CD14-positive monocyte (primary cell): ENCODE results near the gene CCDC9B. TPM values are rescaled to one million over a fixed set of nuclear protein-coding genes. Genes with fewer than 3 reads are reported as not detected.

Experiments used
- DNase-seq, 3 donors: peaks; one replicate each; pipeline ENCODE4 v3.0.0-alpha.2; 2011 to 2022
- H2AFZ ChIP-seq: 2 replicates; pipeline ENCODE4 v1.6.0; 2012; ENCODE audit warnings: mild to moderate bottlenecking, low read depth, low read length, inconsistent platforms; ENCODE audit not compliant: insufficient read depth, poor library complexity, severe bottlenecking
- H3K27ac ChIP-seq, 2 donors: 1 replicate in 1 of 2; 2 replicates in 1 of 2; pipeline ENCODE4 v1.5.1; 2012 to 2013; ENCODE audit warnings: low read length in 2 of 2, control low read depth in 1 of 2, inconsistent platforms in 1 of 2, low read depth in 1 of 2, mild to moderate bottlenecking in 1 of 2
- H3K27me3 ChIP-seq, 2 donors: one replicate each; pipeline versions ENCODE4 v1.6.0 to v1.6.1; 2011 to 2013; ENCODE audit warnings: low read length in 2 of 2; ENCODE audit not compliant: control insufficient read depth in 2 of 2, insufficient read depth in 2 of 2
- H3K36me3 ChIP-seq, 2 donors: replicated peaks in 1 of 2; 1 replicate in 1 of 2; 2 replicates in 1 of 2; pipeline versions ENCODE4 v1.5.1 to v1.6.1; 2012 to 2013; ENCODE audit warnings: low read length in 2 of 2, control low read depth in 1 of 2, inconsistent platforms in 1 of 2, mild to moderate bottlenecking in 1 of 2; ENCODE audit not compliant: insufficient read depth in 2 of 2, control insufficient read depth in 1 of 2
- H3K4me1 ChIP-seq, 2 donors: 1 replicate in 1 of 2; 2 replicates in 1 of 2; pipeline versions ENCODE4 v1.5.1 to v1.6.1; 2012 to 2013; ENCODE audit warnings: low read length in 2 of 2, control low read depth in 1 of 2, inconsistent platforms in 1 of 2, mild to moderate bottlenecking in 1 of 2, moderate library complexity in 1 of 2; ENCODE audit not compliant: insufficient read depth in 2 of 2, control insufficient read depth in 1 of 2
- H3K4me2 ChIP-seq: replicated peaks from 2 replicates; pipeline ENCODE3; 2012; ENCODE audit warnings: low read length, moderate library complexity, mild to moderate bottlenecking; ENCODE audit not compliant: poor library complexity, severe bottlenecking; ENCODE audit errors: extremely low read depth
- H3K4me3 ChIP-seq, 3 experiments: fragments of 200-600 bp in 1 of 3; sonication (generic) in 1 of 3; replicated peaks in 1 of 3; 1 replicate in 2 of 3; 2 replicates in 1 of 3; pipeline ENCODE4 v1.5.1; 2011 to 2013; ENCODE audit warnings: low read length in 3 of 3, mild to moderate bottlenecking in 3 of 3, control low read depth in 2 of 3, low read depth in 2 of 3, inconsistent platforms in 1 of 3, moderate library complexity in 1 of 3
- H3K79me2 ChIP-seq: 2 replicates; pipeline ENCODE4 v1.6.0; 2012; ENCODE audit warnings: mild to moderate bottlenecking, control low read depth, inconsistent platforms, low read length, moderate library complexity; ENCODE audit not compliant: insufficient read depth
- H3K9ac ChIP-seq: 2 replicates; pipeline ENCODE4 v1.6.0; 2017; ENCODE audit warnings: low read length, mild to moderate bottlenecking; ENCODE audit not compliant: insufficient read depth, poor library complexity, severe bottlenecking
- H3K9me3 ChIP-seq, 2 donors: replicated peaks in 1 of 2; 1 replicate in 1 of 2; 2 replicates in 1 of 2; pipeline versions ENCODE4 v1.5.1 to v1.6.1; 2012 to 2013; ENCODE audit warnings: low read length in 2 of 2, control low read depth in 1 of 2; ENCODE audit not compliant: control insufficient read depth in 1 of 2, insufficient read depth in 1 of 2
- H4K20me1 ChIP-seq: 2 replicates; pipeline ENCODE4 v1.6.0; 2012; ENCODE audit warnings: mild to moderate bottlenecking, low read length, control low read depth, moderate library complexity; ENCODE audit not compliant: insufficient read depth
- H3K27ac Mint-ChIP-seq, 7 donors: one replicate each; pipeline ENCODE4 v1.8.0; 2020; ENCODE audit warnings: mild to moderate bottlenecking in 7 of 7, mixed read lengths in 7 of 7, moderate library complexity in 6 of 7, inconsistent platforms in 2 of 7
- H3K27me3 Mint-ChIP-seq, 3 donors: one replicate each; pipeline ENCODE4 v1.8.0; 2021 to 2022; ENCODE audit warnings: low read depth in 3 of 3, mild to moderate bottlenecking in 3 of 3, mixed read lengths in 3 of 3, moderate library complexity in 3 of 3, inconsistent platforms in 1 of 3
- H3K36me3 Mint-ChIP-seq, 2 donors: one replicate each; pipeline ENCODE4 v1.8.0; 2020; ENCODE audit warnings: mixed read lengths in 2 of 2, inconsistent platforms in 1 of 2, mild to moderate bottlenecking in 1 of 2
- H3K4me1 Mint-ChIP-seq: one replicate; pipeline ENCODE4 v1.8.0; 2020; ENCODE audit warnings: mild to moderate bottlenecking, mixed read lengths
- H3K4me3 Mint-ChIP-seq, 2 donors: one replicate each; pipeline ENCODE4 v1.8.0; 2020; ENCODE audit warnings: mild to moderate bottlenecking in 2 of 2, mixed read lengths in 2 of 2, moderate library complexity in 1 of 2
- H3K9me3 Mint-ChIP-seq, 7 donors: one replicate each; pipeline ENCODE4 v1.8.0; 2020 to 2022; ENCODE audit warnings: mixed read lengths in 7 of 7, mild to moderate bottlenecking in 6 of 7, moderate library complexity in 6 of 7, inconsistent platforms in 2 of 7
- WGBS: methylation state at CpG from one replicate; pipeline ENCODE4 v1.1.5; 2013; ENCODE audit warnings: missing lambda C conversion rate; ENCODE audit not compliant: insufficient coverage; 5-methylcytosine and 5-hydroxymethylcytosine counted together
- intact Hi-C, 2 donors: fragments of 100-400 bp; cut with micrococcal nuclease; formaldehyde crosslinking; loops; one replicate each; pipeline versions ENCODE4 v1.15.0 to v1.15.1; 2023
- polyA plus RNA-seq, 3 donors: library from polyadenylated mRNA; depleted of rRNA in 1 of 3; unstranded in 2 of 3; stranded (reverse) in 1 of 3; fragments of 300-500 nt in 2 of 3; fragments of >200 nt in 1 of 3; fragmentation: Illumina TruSeq in 2 of 3; gene quantifications; 1 replicate in 2 of 3; 2 replicates in 1 of 3; pipeline ENCODE4 v1.2.3, GENCODE V29; 2012 to 2021
- TF ChIP-seq, protein P1 (sequence below): fragments of 200-600 bp; IDR thresholded peaks from one replicate; pipeline ENCODE4 v1.8.0; 2022; ENCODE audit warnings: antibody characterized with exemption, mild to moderate bottlenecking

The CCDC9B gene
- polyA plus RNA-seq, 3 donors, result 0.13 to 2.2 (median 0.39) TPM

DNA sequence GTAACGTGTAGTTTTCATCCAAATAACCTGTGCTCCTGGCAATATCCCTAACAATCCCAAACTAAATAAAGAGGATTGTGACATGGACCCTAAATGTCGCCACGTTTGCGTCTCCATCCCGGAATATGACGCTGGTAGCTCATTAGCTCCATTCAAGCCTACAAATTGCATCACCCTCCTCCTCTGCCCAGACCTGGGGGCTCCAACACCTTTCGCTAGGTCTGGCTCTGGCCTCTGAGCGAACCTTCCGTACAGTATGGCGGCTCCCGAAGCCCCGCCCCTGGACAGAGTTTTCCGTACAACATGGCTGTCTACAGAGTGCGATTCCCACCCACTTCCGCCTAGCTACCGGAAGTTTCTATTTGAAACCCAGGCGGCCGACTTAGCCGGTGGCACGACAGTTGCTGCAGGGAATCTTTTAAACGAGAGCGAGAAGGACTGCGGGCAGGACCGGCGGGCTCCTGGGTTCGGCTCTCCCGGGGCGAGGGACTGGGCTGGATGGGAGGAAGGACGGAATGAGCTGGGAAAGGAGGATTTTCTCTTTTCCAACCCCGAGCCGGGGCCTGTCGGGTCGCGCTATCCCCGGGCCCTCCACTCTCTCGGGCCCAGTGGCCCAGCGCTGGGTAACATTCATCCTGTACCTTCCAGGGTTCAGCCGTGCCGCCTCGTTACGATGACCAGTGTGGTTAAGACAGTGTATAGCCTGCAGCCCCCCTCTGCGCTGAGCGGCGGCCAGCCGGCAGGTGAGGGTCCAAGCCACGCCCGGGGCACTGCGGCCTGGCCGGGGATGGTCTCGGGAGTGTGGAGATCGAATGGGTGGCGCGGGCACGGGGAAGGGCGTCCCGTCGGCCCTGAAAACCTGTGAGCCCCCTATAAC is 42.1 kb upstream of the CCDC9B start, which contains the start of gene KNSTRN:
TSS of gene KNSTRN (plus strand) at position 142 of the 877 bp plus-strand sequence. CDS start at position 257, 115 bp downstream.
- TF ChIP-seq, protein P1, sequence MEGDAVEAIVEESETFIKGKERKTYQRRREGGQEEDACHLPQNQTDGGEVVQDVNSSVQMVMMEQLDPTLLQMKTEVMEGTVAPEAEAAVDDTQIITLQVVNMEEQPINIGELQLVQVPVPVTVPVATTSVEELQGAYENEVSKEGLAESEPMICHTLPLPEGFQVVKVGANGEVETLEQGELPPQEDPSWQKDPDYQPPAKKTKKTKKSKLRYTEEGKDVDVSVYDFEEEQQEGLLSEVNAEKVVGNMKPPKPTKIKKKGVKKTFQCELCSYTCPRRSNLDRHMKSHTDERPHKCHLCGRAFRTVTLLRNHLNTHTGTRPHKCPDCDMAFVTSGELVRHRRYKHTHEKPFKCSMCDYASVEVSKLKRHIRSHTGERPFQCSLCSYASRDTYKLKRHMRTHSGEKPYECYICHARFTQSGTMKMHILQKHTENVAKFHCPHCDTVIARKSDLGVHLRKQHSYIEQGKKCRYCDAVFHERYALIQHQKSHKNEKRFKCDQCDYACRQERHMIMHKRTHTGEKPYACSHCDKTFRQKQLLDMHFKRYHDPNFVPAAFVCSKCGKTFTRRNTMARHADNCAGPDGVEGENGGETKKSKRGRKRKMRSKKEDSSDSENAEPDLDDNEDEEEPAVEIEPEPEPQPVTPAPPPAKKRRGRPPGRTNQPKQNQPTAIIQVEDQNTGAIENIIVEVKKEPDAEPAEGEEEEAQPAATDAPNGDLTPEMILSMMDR, result no peak
- peaks cover 44% of the 10 kb centered on the region for H3K4me1 Mint-ChIP-seq
- Histone ChIP-seq H3K27me3 (no peaks in the 10 kb centered on the region), H3K36me3 (peaks cover 13 to 15% of the 10 kb centered on the region in 2 donors), H3K9ac (peak within 1 kb of the TSS; percentile 85), H3K9me3 (no peaks in the 10 kb centered on the region), H3K4me1 (peaks cover 43 to 47% of the 10 kb centered on the region in 2 donors), H3K79me2 (peaks cover 49% of the 10 kb centered on the region), H3K27ac (peak within 1 kb of the TSS; percentile 26 to 79), H3K4me2 (peak within 1 kb of the TSS; percentile 94), H3K4me3 (peak within 1 kb of the TSS; percentile 77 to 97 (median 89)), H2AFZ (peak within 1 kb of the TSS; percentile 90), H4K20me1 (no peaks in the 10 kb centered on the region)
- intact Hi-C loops, result no loop called here
- H3K9me3 Mint-ChIP-seq, result no peaks in the 10 kb centered on the region
- peak within 1 kb of the TSS; percentile 93 to 95 for H3K4me3 Mint-ChIP-seq
- peak; percentile 89 to 93 (median 90) for DNase-seq
- peak within 1 kb of the TSS; percentile 68 to 92 (median 85) for H3K27ac Mint-ChIP-seq
- peaks cover 17% of the 10 kb centered on the region in 2 donors for H3K36me3 Mint-ChIP-seq
- peaks cover 0 to 2% (median 0%) of the 10 kb centered on the region in 3 donors for H3K27me3 Mint-ChIP-seq
- 9% methylated on average over 47 of the region's 57 CpGs for WGBS

DNA sequence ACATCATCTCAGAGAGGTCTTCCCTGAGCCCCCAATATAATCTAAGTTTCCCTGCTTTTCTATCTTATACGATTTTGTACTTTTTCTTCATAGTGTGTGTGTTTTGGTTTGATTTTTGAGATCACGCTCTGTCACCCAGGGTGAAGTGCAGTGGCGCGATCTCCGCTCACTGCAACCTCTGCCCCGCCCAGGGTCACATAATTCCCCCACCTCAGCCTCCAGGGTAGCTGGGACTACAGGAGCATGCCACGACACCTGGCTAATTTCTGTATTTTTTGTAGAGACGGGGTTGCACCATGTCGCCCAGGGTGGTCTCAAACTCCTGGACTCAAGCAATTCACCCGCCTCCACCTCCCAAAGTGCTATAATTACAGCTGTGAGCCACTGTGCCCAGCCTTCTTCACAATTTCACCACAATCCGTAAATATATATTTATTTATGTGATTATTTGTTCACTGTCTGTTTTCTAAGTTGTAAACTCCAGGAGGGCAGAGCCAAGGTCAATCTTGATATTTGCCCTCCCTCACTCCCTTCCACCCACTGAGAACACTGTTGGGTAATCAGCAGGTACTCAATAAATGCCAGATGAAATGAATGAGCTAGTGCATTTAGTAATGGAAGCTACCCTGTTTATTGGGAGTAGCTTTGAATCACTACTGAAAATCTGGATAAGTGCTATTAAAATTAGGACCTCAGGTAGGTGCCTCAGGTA is 41.2 kb upstream of the CCDC9B start:
- Histone ChIP-seq H3K4me3 (no peak overlapping the region), H4K20me1 (no peaks in the 10 kb centered on the region), H3K79me2 (peaks cover 41% of the 10 kb centered on the region), H3K9me3 (no peaks in the 10 kb centered on the region), H3K4me2 (no peak overlapping the region), H3K4me1 (peaks cover 34 to 42% of the 10 kb centered on the region in 2 donors), H2AFZ (no peak overlapping the region), H3K27ac (no peak overlapping the region), H3K9ac (no peak overlapping the region), H3K36me3 (peaks cover 9% of the 10 kb centered on the region in 2 donors), H3K27me3 (no peaks in the 10 kb centered on the region)
- Mint-ChIP-seq H3K4me1 (peaks cover 41% of the 10 kb centered on the region), H3K9me3 (peaks cover 0 to 3% (median under 1%) of the 10 kb centered on the region in 7 donors), H3K36me3 (peaks cover 9 to 10% of the 10 kb centered on the region in 2 donors), H3K27me3 (peaks cover 0 to 3% (median 2%) of the 10 kb centered on the region in 3 donors), H3K4me3 (no peak overlapping the region), H3K27ac (peak overlapping the region in 1 of 7 donors; percentile 89)
- no CpG with 5 or more reads among the region's 11 CpGs for WGBS
- intact Hi-C loops, result no loop called here
- DNase-seq, result no peak
- TF ChIP-seq, protein P1, result no peak
